ENCODE data around the gene KMT5B.

Gene KMT5B

DNA sequence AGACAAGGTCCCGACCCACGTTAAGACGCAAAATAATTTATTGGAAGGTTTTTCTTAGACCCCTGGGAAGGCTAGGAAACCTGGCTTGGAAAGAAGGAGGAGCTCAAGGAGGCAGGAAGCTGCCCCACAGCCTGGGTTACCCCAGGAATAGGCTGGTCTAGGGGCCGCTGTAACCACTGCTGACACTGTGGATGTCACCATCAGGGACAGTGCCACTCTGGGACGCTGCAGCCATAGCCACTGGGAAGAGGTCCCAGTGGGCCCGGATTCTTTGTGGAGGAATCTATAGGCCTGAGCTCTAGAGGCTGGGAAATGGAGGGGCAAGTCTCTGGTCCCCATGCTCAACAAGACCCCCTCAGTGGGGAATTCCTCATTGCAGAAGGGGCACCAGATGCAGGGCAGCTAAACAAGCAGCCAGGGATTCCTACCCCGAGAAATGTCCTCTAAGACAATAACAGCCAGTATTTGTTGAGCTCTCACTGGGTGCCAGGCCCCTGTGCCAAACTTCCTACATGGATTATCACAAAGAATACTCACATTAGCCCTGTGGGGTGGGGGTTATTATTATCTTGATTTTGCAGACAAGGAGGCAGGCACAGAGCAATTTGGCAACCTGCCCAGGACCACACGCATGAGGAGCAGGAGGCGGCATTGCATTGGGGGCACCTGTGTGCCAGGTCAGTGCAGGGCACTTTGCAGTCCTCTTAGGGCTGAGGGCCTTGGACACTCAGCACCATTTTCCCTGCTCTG, 72.4 kb downstream of the KMT5B start:
- FAIRE-seq (no peak), DNase-seq (ENCODE audit: insufficient read length, low spot score) (no peak)
- TF ChIP-seq POLR2A (IDR thresholded peaks at IDR 0.05; ENCODE audit: low read depth, low read length) = no peak

DNA sequence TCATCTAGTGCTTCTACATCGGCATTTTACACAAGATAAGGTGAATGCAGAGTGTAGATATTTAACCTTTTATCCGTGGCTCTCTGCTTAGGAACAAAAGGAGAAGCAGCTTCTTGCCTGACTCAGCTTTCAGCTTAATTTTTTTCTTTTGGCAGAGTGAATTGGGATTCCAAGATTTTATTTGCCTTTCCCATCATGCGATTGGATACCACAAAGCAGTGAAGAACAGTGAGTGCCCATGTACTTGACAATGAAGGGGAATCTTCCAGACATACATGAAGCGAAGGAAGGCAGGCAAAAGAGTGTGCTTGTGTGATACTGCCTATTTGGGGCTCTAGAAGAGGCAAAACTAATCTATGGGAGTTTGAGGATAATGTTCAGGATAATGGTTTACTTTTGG, 74.9 kb downstream of the KMT5B start:
- DNase-seq (ENCODE audit: insufficient read length, low spot score) = no peak
- no peak for FAIRE-seq
- no peak for TF ChIP-seq POLR2A (IDR thresholded peaks at IDR 0.05; ENCODE audit: low read depth, low read length)

DNA sequence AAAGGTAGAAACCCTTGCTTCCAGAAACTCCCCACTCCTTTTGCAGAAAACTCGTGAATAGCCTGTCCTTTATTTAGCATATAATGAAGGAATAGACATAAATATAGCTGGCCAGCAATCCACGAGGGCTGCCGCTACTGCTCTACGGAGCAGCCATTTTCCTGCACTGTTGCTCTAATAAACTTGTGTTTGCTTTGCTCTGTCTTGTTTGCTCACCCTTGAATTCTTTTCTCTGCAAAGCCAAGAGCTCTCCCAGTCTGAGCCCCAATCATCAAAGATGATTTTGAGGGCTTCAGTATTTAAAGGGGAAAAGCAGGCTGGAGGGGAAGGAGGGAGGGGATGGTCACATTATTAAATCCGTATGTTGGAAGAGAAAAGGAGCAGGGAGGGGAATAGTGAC, 75.3 kb downstream of the KMT5B start:
- FAIRE-seq = no peak

DNA sequence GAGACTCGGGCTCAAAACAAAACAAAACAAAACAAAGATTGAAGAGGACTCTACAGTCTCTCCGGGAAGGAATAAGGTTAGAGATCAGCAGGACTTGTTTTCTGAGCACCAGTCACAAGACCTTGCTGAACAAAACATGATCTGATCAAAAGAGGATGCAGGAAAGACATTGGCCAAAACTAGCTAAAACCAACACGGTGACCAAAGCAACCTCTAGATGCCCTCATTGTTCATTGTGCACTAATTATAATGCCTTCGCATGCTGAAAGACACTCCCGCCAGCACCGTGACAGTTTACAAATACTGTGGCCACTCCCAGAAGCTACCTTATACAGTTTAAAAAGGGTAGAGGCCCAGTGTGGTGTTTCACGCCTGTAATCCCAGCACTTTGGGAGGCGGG, 76.2 kb downstream of the KMT5B start:
- FAIRE-seq (no peak), DNase-seq (ENCODE audit: insufficient read length, low spot score) (no peak)
- TF ChIP-seq POLR2A (IDR thresholded peaks at IDR 0.05; ENCODE audit: low read depth, low read length) = no peak

More for the DNA sequence above, 75.3 kb downstream of the KMT5B start:
- no peak for TF ChIP-seq POLR2A (IDR thresholded peaks at IDR 0.05; ENCODE audit: low read depth, low read length)
- DNase-seq (ENCODE audit: insufficient read length, low spot score) = no peak

DNA sequence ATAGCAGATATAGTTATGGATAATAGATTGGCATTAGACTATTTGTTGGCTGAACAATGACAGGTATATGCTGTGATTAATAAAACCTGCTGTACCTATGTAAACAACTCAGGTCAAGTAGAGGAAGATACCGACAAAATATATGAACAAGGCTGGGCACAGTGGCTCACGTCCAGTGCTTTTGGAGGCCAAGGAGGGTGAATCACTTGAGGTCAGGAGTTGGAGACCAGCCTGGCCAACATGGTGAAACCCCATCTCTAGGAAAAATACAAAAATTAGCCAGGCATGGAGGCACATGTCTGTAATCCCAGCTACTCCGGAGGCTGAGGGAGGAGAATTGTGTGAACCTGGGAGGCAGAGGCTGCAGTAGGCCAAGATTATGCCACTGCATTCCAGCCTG, 77.9 kb downstream of the KMT5B start:
- no peak for TF ChIP-seq POLR2A (IDR thresholded peaks at IDR 0.05; ENCODE audit: low read depth, low read length)
- DNase-seq (ENCODE audit: insufficient read length, low spot score) (no peak), FAIRE-seq (no peak)

DNA sequence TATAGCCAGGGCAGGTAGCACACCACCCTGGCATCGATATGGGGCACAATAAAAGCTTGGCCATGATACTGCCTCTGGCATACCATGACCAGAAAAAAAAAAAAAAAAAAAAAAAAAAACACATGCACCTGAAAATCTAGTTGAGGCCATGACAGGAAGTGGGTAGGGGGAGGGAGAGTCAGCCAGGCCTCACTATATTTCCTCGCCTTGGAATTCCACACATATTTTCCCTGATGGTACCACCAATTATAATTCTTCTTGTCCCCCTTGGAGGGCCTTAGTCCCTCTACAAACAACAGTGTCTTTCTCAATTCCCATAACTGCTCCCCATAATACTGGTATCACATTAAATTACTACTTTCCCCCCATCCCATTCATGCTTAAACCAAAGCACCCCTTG, 79.3 kb downstream of the KMT5B start:
- no peak for DNase-seq (ENCODE audit: insufficient read length, low spot score)
- TF ChIP-seq POLR2A (IDR thresholded peaks at IDR 0.05; ENCODE audit: low read depth, low read length) = no peak
- no peak for FAIRE-seq

DNA sequence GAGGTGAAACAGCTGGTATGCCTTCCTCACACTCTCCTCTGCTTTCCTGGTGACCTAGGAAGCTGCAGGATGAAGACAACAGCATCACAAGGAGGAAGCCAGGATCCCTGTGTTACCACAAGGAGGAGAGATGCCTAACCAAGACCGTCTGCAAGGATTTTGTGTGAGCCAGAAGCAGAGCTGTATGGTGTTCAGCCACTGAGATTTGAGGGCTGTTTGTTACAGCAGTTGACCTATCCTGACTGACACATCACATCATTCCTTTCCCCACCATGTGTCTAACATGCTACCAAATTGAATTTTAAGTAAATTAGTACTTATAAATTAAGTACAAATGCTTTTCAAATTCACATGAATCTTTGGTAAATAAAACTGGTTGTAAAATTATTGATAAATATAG, 83.0 kb downstream of the KMT5B start:
- DNase-seq (ENCODE audit: insufficient read length, low spot score) (no peak), FAIRE-seq (no peak)
- no peak for TF ChIP-seq POLR2A (IDR thresholded peaks at IDR 0.05; ENCODE audit: low read depth, low read length)

DNA sequence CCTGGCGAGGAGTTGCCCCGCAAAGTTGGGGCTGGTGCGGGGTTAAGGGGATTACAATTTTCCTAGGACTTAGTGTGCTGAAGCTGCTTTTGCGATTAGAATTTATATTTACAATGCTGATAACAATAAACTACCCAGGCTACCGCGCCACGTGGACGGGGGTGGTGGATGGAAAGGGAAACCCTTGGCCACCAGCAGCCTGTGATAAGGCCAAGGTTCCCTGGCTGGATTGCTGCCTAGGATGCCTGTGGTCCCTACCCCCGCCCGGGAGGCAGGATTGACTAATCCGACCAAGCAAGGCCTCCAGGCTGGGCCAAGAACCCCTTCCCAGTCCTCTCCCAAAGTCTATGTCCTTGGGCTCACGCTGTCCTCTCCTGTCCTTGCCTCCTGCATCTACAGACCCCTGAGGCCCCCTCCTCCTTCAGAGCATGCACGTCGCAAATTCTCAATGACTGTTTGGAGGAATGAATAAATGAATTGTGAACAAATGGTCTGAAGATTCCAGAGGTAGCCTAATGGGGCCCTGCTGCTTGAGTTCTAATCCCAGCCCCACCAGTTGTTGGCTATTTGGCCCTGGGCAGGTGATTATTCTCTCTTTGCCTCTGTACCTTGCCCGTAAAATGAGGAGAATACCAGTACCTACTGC, 84.3 kb downstream of the KMT5B start:
- FAIRE-seq (no peak), DNase-seq (ENCODE audit: insufficient read length, low spot score) (no peak)
- TF ChIP-seq POLR2A (IDR thresholded peaks at IDR 0.05; ENCODE audit: low read depth, low read length) = no peak

DNA sequence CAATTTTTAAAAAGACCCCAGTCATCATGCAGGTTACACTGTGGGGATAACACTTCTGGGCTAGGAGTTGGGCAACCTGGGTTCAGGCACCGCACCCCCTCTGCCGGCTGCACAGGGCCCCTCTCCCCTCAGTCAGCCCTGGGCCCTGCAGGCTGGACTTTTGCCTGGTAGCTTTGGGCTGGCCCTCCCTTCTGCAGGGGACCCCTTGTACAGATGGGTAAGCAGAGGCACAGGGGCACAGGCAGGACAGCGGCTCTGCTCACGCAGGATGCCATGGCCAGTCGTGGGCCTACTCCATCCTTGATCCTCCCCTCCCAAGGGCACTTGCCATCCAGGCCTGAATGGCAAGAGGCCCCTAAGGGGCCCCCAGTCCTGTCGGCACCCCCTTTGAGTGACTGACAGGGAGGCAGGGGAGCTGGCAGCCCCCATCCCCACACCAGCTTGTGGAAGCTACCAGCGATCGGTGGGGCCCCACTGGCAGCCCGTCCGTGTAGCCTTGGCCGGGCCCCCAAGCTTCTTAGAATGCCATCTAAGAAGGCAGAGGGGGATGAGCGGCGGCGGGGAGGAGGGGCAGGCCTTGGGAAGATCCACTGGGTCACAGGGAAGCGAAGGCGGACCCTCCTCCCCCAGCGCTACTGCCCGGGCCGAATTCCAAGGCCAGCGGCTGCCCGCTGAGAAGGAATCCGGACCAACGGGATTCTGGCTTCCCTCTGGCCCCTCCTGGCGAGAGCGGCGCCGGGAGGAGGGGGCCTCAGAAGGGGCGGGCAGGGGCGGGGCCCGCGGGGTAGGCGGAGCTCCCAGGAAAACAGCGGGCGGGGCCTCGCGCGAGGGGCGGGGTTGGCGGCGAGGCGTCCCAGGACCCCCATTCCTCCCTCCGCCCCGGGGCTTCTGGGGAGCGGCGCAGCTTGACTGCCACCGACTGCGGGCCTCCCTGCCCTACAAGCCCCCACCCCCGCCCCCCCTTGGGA, 85.1 kb downstream of the KMT5B start:
- TF ChIP-seq POLR2A (IDR thresholded peaks at IDR 0.05; ENCODE audit: low read depth, low read length) = no peak
- FAIRE-seq = no peak
- DNase-seq (ENCODE audit: insufficient read length, low spot score) = no peak

DNA sequence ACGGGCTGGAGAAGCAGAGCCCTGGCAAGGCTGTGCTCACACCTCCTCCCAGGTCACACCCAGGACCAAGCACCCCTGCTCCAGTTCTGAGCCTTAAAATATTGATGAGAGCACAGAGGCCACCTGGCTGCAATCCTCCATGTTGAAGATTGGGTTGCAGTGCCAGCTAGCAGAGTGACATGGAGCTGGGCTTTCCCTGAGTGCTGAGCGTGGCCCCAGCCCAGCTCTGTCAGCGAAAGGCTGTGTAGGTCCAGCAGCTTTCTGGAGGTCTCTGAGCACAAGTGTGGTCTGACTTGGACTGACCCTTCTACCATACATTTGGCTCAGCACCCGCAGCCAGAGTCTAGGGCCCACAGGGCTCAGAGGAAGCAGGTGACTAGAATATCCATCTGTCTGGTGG, 87.9 kb downstream of the KMT5B start:
- no peak for TF ChIP-seq POLR2A (IDR thresholded peaks at IDR 0.05; ENCODE audit: low read depth, low read length)
- no peak for FAIRE-seq
- no peak for DNase-seq (ENCODE audit: insufficient read length, low spot score)

DNA sequence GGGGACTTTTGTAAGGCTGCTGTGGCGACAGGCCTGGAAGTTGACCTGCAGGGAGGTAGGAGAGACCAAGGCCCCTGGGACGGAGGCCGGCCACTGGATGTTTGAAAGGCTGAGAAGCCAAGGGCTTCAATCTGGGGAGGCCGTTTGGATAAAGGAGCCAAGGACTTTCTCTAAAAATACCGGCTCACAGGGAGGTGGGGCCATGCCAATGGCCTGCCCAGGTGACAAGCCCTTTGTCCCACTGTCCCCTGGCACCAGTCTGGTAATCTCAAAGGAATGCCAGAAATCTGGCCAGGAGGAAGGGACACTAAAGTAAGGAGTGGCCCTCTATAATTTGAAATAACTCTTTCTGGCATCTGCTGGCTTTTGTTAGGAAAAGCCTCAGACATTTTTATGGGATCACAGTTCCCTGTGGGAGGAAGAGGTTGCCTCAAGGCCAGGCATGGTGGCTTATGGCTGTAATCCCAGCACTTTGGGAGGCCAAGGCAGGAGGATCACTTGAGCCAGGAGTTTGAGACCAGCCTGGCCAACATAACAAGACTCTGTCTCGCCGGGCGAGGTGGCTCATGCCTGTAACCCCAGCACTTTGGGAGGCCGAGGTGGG, 90.1 kb downstream of the KMT5B start:
- no peak for DNase-seq (ENCODE audit: insufficient read length, low spot score)
- FAIRE-seq = no peak
- no peak for TF ChIP-seq POLR2A (IDR thresholded peaks at IDR 0.05; ENCODE audit: low read depth, low read length)

DNA sequence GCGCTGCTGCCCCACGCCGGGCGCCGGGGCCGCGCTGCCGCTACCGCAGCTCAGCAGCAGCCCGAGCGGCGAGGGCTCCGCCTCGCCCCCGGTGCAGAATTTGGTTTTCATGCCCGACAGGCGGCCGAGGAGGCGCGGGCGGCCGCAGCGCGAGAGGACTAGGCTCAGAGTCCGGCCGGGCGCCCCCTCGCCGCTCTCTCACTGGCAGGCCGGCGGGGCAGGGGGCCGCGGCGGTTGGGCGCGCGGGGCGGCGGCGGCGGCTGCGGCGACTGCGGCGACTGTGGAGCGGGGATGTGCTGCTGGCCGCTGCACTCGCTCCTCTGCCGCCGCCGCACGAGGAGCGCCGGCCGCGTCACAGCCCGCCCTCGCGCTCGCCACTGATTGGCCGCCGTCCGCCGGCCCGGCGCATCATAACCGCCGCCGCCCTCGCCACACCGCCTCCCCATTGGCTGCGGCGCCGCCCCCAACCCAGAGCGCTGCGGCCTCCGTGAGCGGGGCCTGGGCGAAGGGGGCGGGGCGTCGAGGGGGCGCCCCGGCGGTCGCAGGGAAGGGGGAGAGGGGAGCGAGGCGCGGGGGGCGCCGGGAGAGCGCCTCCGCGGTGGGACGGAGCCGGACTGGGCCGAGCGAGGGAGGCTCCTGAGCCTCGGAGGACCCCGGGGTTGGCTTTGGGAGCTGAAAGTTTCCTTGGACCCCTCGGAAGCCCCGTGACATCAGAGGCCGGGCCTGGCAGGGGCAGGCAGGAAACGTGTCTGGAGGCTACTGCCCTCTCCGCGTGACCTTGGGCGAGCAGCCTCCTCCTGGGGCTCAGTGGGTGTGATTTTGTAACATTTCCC, 91.8 kb downstream of the KMT5B start, which contains the start of gene CHKA:
Gene CHKA (minus strand): TSS at position 322 of the 833 bp plus-strand sequence. CDS start 211 bp downstream, at position 111.
- DNase-seq (ENCODE audit: insufficient read length, low spot score) (peak; percentile 91), FAIRE-seq (no peak)
- TF ChIP-seq POLR2A (IDR thresholded peaks at IDR 0.05; ENCODE audit: low read depth, low read length) = peak; percentile 95
